CD4-positive, alpha-beta T cell treated with Interleukin-15 for 1 hour (primary cell): Measurements from ENCODE around the gene DBF4B.
"Not testable (repeated sequence)": the region's sequence is repeated elsewhere in the genome, so short reads cannot be mapped to it uniquely, and the experiment has no call there.

Experiments
- DNase-seq: peaks from one replicate; pipeline ENCODE4 v3.0.0-alpha.2; 2020

The DBF4B gene, protein sequence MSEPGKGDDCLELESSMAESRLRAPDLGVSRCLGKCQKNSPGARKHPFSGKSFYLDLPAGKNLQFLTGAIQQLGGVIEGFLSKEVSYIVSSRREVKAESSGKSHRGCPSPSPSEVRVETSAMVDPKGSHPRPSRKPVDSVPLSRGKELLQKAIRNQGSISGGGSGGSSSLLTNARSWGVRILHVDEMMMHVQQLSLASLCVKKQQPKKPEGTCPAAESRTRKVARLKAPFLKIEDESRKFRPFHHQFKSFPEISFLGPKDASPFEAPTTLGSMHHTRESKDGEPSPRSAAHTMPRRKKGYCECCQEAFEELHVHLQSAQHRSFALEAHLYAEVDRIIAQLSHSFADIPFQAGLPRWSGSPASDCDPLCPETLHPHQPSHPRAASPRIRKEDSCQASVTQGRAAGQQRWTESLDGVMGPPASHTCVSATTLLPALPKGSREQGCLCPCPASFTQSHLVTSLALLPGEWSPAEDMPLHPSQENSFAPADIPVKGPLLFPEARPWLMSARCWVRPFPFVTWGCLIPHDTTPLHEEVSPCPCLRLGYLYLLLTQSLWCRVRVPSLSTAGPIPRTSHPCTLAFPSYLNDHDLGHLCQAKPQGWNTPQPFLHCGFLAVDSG

DNA sequence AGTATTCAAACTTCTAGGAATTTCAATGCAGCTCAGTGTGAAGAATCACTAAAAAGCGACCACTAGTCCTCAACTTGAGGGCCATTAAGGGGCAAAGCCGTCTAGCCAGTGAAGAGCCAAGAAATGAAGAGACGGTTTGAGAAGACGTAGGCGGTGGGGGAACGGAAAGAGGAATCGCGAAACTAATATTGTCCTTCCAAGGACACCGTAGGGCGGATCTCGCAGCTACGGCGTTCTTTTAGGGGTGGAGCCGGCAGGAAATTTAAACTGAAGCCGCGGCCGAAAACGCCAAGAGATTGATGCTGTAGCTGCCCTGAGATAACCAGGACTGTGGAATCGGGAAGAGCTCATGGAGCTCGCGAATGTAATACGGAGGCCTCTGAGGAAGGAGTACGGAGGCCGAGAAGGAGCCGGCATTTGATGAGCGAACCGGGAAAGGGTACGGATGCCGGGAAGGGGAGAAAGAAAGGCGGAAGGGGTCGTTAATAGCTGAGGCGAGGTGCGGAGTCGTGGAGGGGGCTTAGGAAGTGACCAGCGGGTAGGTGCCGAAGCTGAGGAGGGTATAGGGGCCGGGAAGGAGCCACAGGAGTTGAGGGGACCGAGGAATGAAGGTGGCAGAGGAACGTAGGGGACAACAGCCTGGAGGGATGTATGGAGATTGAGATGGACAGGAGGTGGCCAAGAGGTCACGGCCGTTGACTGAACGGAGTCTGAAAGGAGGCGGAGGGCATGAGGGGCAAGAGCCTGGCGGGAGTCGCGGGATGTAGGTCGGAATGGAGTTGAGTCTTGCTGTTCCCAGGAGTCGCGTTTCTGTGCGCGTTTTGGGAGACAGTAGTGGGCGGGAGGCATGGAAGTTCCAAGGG is at the start of gene DBF4B:
Gene DBF4B, plus strand, starts transcription at position 265 of the 863 bp plus-strand sequence. Its CDS starts 156 bp downstream, at position 421.
- peak; percentile 83 for DNase-seq

DNA sequence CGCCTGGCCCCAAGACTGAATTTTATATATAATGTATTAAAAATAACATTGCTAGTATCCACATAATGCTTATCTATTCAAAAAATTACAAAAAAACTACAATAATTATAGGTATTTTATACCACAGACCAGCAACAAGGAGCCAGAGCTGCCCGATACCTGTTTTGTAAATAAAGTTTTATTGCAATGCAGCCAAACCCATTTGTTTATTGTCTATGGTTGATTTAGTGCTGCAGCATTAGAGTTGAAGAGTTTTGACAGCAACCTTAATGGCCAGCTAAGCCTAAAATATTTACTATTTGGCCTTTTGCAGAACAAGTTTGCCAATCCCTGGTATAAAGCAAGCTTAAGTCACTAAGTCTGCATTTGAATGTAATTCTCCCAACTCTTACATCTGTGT is 46.6 kb upstream of the DBF4B start:
- no peak for DNase-seq

DNA sequence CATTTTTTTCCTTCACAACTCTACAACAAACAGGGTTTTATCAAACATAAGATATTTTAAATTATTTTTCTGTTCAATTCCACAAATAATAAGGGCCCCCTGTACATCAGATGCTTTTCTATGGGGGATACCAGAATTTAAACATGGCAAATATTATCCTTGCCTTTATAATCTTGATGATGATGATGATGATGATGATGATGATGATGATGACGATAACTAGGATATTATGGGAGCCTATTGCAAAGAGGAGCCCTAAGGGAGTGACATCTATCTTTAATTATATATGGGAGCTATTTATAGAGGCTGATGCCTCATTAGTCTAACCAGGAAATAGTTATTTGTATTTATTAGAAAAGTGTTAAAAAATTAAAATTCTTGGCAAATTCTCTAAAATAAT is 45.4 kb upstream of the DBF4B start:
- DNase-seq, result no peak

DNA sequence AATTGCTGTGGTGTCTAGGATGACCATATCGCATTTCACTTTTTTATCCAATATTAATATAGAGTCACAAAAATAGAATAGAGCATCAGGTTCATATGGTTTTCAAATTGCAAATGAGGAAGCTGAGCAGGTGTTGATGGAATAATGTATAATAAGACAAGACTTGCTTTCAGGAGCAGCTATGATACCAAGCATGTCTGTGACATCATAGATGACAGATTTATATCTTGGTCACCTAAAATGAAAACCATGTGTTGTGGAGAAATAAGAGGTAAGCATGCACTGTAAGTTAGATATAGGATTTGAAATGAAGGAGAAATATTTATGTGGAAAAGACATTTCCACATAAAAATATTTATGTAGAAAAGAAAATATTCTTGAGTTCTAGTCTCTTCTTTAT is 43.6 kb upstream of the DBF4B start:
- no peak for DNase-seq

DNA sequence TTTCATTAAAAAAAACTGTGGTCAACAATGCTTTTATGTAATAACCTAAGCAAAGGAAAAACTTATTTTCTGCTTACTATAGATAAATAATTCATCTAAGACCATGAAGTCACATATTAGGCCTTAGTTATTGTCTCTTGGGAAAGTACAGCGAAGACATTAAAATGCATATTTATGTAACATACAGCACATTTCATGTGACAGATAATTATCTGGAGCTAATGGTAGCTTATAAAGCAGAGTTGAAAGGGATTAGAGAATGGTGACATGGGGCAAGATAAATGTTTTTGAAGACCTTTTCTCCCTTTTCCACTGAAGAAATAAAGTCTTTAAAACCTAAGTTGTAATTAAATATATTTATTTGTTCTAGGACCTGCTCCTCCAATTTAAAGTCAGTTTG is 42.5 kb upstream of the DBF4B start:
- DNase-seq, result no peak

DNA sequence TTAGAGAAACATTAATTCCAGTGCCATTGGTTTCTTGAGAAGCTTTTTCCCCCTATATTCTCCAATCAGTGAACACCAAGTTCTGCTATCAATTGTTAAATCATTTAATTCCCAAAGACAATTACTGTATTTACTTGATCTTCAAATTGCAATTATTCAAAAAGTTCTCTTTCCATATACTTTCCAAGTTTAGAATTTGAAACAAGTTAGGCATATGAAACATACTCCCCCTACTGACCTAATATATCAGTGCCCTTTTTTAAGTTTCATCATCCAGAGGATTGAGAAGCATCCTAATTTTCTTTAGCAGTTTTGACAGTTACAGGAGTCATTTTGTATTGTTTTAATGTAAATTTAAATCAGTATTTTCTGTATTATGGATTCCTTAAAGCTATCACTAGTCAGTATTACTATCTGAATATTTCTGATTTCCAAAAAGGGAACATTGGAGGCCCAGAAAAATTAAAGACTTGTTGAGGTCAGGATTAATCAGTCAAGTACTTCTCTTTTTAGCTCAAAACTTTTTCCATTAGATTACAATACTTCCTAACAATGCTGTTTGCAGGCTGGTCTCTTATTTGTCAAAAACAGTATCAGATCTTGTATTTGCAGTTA is 35.9 kb upstream of the DBF4B start:
- no peak for DNase-seq

DNA sequence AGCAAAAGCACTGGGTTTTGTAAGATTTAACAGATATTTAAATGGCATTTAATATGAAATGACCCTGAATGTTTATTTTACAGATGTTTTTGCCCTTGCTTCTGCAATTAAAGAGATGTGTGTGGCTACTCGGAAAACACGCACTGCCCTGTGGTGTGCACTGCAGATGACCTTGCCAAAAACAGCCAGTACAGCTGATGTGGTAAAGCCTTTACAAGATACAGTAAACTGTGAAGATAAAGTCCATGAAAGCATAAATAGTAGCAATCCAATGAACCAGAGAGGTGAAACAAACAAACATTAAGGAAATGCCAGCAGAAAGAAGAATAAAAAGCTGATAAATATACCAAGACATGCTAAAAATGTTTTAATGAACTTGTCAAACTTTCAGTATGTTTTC is 34.6 kb upstream of the DBF4B start:
- DNase-seq, result no peak

DNA sequence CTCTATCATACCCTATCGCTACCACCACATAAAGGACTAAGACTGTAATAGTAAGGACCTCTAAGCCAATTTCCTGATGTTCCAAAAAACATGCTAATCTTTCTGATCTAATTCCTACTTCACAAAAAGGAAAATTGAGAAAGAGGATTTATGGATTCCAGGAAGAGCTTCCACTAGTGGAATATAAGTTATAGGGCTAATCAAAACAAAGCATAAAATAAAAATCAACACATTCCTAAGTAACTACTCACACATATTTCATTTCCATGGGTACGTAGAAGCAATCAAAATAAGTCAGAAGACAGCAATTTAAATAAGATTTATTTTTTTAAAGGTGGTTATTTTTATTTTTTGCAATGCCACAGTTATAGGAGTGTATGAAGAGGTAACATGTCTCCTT is 31.3 kb upstream of the DBF4B start:
- DNase-seq, result no peak

DNA sequence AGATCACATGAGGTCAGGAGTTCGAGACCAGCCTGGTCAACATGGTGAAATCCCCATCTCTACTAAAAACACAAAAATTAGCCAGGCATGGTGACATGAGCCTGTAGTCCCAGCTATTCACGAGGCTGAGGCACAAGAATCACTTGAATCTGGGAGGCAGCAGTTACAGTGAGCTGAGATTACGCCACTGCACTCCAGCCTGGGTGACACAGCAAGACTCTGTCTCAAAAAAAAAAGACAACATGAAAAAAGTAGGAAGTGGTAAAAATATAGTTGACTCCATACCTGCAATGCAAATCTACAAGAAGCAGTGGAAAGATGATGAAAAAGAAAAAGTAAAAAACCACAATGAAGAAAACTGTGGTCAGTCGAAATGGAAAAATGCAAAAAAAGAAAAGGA is 25.2 kb upstream of the DBF4B start:
- not testable (repeated sequence) for DNase-seq

DNA sequence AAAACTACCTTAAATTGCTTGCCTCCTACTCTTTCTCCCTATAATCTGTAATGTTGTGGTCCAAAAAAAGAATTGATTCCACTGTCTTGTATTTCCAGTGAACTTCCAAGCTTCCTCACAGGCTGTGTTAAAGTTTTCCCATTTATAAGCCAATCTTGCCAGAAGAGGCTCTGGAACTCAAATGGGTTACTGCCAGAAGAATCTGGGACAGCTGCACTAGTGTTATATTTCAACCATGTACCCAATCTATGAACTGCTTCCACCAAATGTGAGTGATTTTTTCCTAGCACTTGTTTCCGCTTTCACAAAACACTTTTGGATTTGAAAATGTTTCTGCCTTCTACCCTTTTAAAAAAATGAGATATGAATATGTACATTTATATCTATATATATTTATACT is 20.7 kb upstream of the DBF4B start:
- no peak for DNase-seq

DNA sequence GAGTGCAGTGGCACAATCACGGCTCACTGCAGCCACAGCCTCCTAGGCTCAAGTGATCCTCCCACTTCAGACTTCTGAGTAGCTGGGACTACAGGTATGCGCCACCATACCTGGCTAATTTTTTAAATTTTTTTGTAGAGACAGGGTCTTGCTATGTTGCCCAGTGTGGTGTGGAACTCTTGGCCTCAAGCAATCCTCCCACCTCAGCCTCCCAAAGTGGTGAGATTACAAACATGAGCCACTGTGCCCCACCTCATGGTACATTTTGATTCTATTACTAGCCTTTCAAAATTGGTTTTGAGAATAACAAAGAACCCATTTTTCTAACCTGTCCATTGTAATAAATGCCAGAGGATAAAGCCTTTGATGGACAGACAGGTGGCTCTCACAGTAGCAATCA is 20.3 kb upstream of the DBF4B start:
- DNase-seq, result no peak

DNA sequence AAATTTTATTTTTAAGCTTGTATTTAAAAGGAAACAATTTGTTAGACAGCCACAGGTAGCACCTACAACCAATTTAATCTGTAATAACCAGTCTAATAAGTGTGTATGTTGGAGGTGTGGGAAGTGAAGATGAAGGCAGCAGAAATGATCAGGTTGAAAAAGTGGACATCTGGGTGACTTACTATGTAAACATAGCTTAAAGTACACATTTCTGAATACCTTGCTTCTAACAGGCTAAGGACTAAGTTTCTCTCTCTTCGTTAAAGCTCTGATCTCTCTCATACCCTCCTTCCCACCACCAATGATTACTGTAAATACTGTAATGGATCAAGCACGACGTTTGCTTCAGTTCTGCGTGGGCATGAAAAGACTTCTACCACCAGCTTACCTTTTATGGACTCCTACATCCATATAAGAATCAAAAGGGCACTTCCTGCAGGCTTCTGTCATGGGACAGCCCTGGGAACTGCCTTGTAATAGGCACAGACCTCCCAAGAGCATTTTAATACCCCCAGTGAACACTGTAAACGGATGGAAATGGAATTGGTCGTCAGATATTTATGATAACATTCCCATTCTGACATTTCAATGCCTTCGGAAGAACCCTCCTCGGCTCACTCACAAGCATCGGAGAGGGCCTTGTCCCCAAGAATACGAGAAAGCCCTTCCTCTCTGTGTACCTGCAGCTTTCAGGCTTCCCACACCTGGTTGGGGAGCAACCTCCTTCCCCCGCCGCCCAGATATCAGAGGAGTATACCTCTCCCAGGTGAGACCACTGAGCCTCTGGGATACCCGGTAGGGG is 19.6 kb upstream of the DBF4B start:
- no peak for DNase-seq

DNA sequence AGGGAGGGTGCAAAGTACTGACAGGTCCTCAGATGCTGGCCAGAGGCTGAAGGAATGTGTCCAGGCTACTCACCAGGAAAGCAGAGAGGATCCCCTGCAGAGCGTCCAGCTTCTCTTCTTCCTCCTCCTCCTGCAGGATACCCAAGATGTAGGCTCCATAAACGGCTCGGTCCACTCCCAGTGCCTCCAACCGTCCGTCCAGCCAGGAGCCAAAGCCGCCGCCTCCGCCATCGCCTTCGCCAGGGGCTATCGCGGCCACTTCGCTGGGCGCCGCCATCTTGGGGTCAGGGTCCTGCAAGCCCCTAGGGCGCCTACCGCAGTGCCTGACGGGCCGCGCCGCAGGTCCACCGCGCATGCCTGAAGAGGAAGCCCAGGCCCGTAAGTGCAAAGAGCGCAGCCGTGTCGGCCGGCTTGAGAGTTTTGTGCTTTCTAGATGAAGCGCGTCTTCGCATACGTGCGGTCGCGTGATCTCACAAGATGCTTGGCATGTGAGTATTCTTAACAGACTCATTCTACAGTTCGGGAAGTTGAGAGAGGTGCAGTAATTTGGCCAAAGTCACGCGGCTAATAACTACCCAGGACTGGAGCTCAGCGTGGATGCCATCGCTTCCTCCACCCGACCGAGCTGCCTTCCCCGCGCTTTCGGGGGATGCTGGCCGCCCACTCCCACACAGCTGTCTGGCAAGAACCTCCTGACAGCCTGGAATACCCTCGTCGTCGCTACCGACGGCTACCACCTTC is 18.8 kb upstream of the DBF4B start, which contains the start of gene CCDC43:
Gene CCDC43, minus strand, starts transcription at position 300 of the 741 bp plus-strand sequence. Its CDS starts 23 bp downstream, at position 277.
- peak; percentile 92 for DNase-seq

DNA sequence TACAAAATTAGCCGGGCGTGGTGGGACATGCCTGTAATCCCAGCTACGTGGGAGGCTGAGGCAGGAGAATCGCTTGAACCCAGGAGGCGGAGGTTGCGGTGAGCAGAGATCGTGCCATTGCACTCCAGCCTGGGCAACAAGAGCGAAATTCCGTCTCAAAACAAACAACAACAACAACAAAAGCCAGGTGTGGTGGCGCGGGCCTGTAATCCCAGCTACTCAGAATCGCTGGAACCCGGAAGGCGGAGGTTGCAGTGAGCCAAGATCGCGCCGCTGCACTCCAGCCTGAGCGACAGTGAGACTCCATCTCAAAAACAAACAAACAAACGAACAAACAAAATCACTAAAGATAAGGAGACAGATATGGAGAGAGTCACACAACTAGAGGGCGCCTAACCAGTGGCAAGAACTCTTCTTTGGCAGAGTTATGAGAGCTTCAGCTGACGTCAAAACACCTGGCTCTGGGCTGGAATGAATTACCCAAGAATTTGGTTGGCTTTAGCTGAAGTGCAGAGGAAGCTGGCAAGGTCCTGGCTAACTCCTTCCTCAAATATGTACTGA is 17.6 kb upstream of the DBF4B start:
- DNase-seq, result not testable (repeated sequence)

DNA sequence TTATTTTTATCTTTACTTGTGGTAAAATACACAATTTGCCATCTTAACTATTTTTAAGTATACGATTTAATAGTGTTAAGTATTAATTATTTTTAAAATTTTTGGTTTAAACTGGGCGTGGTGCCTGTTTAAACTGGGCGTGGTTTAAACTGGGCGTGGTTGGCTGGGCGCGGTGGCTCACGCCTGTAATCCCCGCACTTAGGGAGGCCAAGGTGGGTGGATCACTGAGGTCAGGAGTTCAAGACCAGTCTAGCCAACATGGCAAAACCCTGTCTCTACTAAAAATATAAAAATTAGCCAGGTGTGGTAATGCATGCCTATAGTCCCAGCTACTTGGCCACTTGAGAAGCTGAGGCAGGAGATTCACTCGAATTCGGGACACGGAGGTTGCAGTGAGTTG is 14.9 kb upstream of the DBF4B start:
- DNase-seq, result no peak

DNA sequence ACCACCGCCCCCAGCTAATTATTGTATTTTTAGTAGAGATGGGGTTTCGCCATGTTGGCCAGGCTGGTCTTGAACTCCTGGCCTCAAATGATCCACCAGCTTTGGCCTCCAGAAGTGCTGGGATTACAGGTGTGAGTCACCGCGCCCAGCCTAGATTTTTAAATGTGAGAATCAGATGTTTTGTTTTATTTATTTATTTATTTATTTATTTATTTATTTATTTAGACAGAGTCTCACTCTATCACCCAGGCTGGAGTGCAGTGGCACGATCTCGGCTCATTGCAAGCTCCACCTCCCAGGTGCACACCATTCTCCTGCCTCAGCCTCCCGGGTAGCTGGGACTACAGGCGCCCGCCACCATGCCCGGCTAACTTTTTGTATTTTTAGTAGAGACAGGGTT is 8.2 kb upstream of the DBF4B start:
- DNase-seq, result not testable (repeated sequence)

DNA sequence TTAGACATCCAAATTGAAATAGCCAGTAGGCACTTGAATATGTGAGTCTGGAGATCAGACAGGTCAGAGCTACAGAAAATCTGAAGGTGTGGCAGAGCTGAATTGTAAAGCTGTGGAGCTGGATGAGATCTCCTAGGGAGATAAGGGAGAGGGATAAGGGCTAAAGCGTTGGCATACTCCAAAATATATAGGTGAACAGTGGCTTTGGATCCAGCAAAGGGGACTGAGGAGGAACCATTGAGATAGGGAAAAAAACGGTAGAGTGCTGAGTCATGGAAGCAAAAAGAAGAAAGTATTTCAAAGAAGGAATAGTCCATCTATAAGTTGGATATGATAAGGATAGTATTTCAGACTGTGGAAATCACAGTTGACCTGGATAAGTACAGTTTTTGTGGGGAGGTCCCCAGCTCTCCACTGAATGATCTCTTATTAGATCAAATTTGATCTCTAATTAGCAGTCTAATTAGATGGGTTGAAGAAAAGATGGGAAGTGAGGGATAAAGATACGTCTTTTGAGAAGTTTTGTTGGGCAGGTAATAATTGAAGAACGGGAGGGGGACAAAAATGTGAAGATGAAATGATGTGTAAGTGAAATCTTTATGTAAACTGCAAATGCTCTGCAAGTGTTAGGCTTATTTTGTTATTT is 587 bp upstream of the DBF4B start:
- no peak for DNase-seq

DNA sequence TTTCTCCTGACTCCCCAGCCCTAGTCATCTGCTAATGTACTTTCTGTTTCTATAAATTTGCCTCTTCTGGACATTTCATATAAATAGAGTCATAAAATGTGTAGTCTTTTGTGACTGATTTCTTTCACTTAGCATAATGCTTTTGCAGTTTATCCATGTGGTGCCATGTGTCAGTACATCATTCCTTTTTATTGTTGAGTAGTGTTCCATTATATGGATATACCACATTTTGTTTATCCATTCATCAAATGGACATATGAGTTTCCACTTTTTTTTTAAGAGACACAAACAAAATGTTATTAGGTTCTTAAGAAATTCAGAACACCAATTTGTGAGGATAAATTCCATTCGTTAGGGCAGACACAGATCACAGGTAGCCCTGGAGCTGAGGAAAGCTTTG is 11.0 kb downstream of the DBF4B start:
- DNase-seq, result no peak

DNA sequence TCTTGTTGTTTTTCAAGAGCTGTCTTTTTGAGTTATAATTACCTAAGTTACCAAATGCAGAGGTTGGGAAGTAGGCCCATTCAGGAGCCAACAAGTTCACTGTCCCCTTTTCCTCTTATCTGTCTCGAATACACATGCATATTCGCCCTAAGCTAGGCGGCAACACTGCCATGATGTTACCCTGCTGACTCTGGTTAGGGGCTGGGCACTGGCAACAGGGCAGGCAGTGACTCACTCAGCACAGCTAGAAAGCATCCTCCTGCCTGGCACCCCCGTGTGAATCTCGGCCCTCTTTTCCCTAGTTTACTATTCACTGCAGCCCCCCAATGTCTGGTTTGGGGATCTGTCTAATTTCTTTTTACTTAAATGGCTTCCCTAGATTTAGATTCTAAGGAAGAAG is 13.8 kb downstream of the DBF4B start:
- DNase-seq, result no peak

DNA sequence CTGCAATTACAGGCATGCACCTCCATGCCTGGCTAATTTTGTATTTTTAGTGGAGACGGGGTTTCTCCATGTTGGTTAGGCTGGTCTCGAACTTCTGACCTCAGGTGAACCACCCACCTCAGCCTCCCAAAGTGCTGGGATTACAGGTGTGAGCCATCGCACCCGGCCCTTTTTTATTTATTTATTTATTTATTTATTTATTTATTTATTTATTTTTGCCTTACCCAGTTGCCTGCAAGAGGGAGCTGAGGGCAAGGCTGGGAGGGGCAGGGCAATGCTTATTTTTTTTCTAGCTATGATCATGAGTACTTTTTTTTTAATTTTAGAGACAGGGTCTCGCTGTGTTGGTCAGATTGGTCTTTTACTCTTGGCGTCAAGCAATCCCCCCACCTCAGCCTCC is 17.7 kb downstream of the DBF4B start:
- DNase-seq, result not testable (repeated sequence)

DNA sequence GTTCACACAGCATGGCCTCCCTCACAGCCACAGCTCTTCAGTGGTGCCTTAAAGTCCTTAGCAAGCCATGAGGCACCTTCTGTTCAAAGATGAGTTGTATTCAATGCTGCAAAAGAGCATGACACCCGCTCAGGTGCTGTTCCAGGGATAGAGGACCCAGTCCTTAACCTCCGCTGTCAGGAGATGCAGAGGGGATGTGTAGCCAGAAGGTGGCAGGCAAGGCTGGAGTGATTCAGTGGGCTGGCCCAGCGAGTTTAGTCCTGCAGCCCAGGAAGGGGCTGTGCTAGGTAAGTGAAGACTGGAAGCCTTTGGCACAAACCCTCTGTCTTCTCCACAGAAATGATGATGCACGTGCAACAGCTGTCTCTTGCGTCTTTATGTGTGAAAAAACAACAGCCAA is 25.3 kb downstream of the DBF4B start:
- DNase-seq, result no peak
